Endothelial cell of hepatic sinusoid (primary cell): ENCODE results near the gene FRAS1.
"Not testable (repeated sequence)": the region's sequence is repeated elsewhere in the genome, so short reads cannot be mapped to it uniquely, and the experiment has no call there.

Experiments used
- in situ Hi-C: cut with HindIII; loops from 2 replicates; pipeline ENCODE4 v1.10.0; 2017; ENCODE audit warnings: low sequenced_read_pairs

FRAS1 gene

DNA sequence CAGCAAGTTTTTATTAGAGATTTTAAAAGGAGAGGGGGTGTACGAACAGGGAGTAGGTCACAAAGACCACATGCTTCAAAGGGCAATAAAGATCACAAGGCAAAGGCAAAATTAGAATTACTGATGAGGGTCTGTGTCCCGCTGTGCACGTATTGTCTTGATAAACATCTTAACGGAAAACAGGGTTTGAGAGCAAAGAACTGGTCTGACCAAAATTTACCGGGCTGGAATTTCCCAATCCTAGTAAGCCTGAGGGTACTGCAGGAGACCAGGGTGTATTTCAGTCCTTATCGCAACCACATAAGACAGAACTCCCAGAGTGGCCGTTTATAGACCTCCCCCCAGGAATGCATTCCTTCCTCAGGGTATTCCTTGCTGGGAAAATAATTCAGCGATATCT is 195.7 kb downstream of the FRAS1 start:
- in situ Hi-C loops, result not testable (repeated sequence)

GRCh38 chr4:78254893-78255292 is 197.8 kb downstream of the FRAS1 start:
- in situ Hi-C loops, result no loop called here

- in situ Hi-C loops, result no loop called here
Measured at GRCh38 chr4:78265006-78265405, 207.9 kb downstream of the FRAS1 start.

DNA sequence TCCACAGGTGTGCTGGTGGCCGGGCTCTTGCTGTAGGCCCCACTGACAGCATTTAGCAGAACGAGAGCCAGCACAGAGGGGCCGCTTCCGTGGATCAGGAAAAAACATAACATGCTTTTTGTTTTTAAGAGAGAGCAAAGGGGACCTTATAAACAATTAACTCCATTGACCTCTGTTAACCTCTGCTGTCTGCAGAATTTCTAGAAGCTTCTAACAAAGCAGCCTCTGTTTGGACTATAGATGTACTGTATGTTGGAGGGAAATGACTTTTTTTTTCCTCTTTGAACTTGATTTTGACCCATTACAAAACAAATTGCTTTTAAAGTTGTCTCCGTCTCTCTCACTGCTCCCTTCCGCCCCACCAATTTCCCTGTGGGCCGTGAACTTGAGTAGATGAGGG is 210.7 kb downstream of the FRAS1 start:
- in situ Hi-C loops, result no loop called here

GRCh38 chr4:78268597-78268996 is 211.5 kb downstream of the FRAS1 start:
- in situ Hi-C loops, result no loop called here

GRCh38 chr4:78275450-78275849 is 218.3 kb downstream of the FRAS1 start:
- in situ Hi-C loops, result not testable (repeated sequence)

DNA sequence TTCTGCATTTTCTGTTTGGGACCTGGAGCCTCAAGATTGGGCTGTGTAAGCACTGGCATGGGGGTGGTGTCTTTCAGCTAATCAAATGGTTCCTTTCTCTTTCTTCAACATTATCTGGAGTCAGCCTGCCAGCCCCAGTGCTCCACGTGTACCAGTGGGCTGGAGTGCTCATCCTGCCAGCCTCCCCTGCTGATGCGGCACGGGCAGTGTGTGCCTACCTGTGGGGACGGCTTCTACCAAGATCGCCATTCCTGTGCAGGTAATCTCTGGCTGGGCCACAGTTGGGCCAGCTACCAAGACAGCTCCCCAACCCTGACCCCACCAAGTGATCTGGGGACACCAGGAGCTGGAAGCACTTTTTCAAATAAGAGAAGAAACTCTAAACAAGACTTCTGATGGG is 229.2 kb downstream of the FRAS1 start:
- in situ Hi-C loops, result no loop called here

DNA sequence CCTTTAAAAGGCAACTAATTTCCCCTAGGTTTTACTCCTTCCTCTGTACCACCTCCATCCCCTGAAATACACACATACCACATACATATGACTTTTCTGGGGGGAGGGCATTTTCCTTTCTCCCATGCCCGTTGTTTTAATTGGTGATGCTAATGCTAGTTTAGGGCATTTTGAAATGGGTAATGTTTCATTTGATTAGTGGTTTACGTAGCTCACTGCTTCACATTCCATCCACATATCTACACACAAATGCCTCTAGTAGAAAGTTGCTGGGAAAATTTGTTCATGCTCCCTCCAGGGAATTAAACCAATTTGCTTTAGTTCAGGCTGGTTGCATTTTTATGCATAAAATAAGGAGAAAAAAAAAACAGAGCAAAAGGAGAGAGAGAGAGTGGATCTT is 231.2 kb downstream of the FRAS1 start:
- in situ Hi-C loops, result no loop called here

- in situ Hi-C loops, result no loop called here
Measured at GRCh38 chr4:78291277-78291676, 234.2 kb downstream of the FRAS1 start.

- in situ Hi-C loops, result no loop called here
Measured at GRCh38 chr4:78292341-78292740, 235.2 kb downstream of the FRAS1 start.

DNA sequence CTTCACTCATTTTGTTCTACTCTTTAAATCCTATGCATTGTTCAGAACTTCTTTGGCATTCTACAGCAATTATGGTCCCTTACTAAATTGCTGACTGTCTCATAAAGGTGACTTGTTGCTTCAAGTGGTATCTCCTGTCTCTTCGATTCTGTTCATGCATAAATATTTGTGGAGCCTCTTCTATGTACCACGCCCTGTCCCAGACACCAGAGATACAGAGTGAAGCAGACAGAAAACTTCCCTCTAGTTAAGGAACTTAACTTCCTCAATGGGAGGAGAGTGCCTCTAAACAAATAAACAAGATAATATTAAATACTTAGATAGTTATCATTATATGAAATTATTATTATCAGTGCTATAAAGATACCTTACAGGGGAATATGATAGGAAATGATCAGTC is 235.7 kb downstream of the FRAS1 start:
- in situ Hi-C loops, result no loop called here

GRCh38 chr4:78293348-78293747 is 236.2 kb downstream of the FRAS1 start:
- in situ Hi-C loops, result no loop called here

DNA sequence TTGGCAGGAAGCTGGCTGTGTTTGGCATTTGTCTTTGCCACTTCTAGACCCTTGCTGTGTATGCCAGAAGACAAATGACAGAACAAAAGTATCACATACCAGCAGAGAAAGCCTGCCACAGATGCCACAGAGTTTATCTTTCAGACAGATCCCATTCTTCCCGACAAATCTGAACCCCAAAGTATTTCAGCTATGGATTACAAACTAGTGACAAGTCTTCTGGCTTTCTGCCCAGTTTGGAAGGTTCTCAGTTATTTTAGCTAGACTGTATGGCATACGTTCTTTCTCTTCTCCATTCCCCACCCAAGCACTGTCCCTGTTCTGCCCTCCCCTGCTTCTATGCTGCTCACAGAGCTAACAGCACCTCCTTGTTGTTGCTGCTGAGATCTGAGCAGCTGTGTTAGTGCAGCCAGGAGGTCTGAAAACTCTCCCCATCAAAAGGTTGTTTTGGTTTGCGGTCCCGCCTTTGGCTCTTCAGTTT is 236.7 kb downstream of the FRAS1 start:
- in situ Hi-C loops, result no loop called here

GRCh38 chr4:78296261-78296660 is 239.1 kb downstream of the FRAS1 start:
- in situ Hi-C loops, result no loop called here

DNA sequence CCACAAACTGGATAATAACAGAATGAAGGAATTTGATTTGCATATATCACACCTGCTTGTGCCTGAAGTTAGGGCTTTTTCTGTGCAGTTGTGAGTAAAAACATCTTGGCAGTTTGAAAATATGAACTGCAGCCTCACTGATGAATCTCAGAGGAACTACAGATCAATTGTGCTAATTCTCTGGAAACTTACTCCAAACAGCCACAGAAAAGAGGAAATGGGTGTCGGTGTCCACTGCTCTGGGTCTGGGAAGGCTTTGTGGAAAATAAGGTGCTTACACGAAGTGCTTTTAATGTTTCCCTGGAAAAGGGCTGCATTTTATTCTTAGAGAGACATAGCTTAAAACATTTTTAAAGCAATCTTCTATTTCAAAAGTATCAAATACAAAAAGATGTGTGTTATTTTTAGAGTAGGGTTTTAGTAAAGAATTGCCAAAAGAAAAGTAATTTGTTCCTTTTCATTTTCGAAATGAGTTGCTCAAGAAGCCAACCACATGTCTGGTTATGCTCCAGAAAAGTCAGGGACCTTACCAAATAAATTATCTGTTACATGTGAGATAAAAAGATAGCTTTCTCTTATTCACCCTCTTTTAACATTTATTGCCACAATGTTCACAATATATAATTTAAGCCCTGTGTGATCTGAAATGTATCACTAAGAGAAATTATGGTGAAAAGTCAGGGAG is 240.1 kb downstream of the FRAS1 start:
- in situ Hi-C loops, result no loop called here

DNA sequence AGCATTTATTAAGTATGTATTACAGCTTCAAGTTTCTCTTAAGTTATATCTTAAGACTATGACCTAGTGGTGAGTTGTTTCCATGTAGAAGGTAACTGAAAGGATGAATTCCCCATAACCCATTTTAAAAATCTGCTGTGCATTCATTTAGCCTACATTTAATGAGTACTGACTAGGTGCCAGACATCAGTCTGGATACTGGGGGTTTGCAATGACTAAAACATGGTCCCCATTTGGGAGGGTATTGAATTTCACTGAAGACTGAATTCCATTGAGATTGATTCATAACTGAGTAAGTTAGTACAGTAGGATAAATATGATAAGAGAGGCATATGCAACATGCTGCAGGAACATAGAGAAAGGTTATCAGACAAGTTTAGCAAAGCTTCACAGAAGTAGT is 241.5 kb downstream of the FRAS1 start:
- in situ Hi-C loops, result no loop called here

- in situ Hi-C loops, result no loop called here
Measured at GRCh38 chr4:78299565-78299972, 242.4 kb downstream of the FRAS1 start.

GRCh38 chr4:78307263-78307662 is 250.1 kb downstream of the FRAS1 start:
- in situ Hi-C loops, result not testable (repeated sequence)

DNA sequence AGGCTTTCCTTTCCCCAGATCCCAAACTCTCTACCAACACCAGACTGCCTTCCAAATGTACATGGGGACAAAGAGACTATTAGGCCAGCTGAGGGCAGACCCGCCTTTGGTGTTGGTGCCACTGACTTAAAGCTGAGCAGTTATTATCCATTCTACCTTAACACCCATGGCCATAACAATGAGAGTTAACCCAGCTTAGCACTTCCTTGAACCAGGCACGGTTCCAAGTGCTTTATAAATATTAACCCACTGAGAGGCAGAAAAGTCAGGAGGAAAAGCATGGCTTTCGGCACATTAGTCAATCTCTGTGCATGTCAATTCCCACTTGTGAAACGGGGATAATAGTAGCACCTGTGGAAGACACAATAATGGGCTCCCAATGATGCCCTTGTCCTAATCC is 251.4 kb downstream of the FRAS1 start:
- in situ Hi-C loops, result no loop called here

DNA sequence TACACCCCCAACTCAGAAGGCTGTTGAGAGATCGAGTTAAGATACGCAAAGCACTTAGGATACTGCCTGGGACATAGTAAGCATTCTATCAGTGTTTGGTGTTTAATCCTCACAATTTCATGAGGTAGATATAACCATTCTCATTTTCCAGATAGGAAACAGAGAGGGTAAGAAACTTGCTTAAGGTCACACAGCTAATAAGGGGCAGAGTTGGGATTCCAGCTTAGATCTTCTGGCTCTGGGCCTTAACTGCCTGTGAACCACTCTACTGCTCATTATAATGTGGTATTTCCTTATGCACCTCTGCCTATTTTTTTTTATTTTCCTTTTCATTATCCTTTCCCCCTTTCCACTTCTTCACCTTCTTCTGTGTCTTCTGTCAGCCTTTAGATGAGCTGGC is 252.2 kb downstream of the FRAS1 start:
- in situ Hi-C loops, result no loop called here

DNA sequence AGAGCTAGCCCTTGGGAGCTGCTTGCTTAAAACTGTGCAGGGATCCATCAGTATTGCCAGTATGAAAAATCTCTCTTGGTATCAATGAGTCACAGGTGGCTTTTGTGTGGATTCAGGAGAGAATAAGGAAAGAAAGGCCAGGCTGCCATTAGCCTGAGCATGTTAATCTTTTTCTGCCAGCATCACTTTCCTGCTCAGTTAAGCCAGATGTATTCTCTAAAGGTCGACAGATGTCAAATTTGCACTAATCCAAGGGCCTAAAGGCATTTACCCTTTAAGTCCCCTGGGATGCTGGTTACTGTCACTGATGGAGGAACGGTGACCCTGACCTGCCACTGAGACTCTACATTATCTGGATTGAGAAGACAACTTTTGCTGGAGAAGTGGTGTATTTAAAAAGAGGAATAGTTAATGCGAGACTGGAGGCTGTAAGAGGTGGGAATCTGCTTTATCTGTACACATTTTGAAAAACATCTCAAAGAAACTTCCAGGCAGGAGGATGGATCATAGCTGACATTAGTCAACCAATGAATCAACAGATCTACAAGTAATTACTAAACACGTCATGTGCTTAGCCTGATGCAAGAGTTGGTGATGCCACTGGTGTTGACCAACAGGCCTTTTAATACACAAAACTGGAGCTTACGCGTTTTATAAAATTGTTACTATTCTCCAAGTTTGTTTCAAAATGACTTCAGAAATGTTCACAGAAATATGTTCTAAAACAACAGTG is 253.1 kb downstream of the FRAS1 start:
- in situ Hi-C loops, result no loop called here

DNA sequence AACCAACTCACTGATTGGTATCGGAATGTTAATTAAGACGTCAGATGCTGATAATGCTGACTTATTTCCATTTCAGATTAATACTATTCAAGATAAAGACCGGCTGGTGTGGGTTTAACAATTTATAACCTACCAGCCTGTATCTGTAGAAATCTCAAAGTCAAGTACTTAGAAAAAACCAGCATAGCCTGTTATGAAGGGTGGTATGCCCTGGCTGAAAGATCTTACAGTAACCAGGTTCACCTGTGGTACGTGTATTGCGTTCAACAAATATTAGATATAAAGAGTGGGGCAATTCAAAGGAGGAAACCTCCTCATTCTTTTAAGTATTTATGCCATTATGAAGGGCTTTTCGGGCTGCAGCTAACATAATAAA is 253.6 kb downstream of the FRAS1 start:
- in situ Hi-C loops, result no loop called here

DNA sequence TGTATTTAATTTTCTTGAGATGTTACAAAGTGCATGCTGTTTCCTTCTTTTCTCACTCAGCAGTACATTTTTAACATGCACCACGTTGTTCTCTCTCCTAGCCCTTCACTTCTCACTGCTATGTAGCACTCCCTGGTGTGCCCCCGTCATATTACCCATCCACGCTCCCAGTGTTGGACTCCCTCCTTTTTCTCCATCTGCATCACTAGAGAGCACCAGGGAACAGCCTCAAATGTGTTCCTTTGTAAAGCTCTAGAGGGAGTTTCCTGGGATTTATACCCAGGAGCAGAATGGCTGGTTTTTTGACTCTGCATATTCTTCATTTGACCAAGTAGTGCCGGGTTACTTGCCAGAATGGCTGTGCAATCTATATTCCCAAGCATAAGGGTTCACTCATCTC is 254.2 kb downstream of the FRAS1 start:
- in situ Hi-C loops, result no loop called here
